Sciatic nerve (tissue), 2 donors: Measurements from ENCODE around the gene MYO1E. TPM values are rescaled to one million over a fixed set of nuclear protein-coding genes. Genes with fewer than 3 reads are reported as not detected.
"Not testable (repeated sequence)": the region's sequence is repeated elsewhere in the genome, so short reads cannot be mapped to it uniquely, and the experiment has no call there.

Source experiments
- ATAC-seq: fragments of 200-7000 bp; cut with Tn5 transposase; one replicate; pipeline ENCODE4 v1.9.1; 2020; ENCODE audit warnings: mild to moderate bottlenecking, moderate library complexity
- DNase-seq: peaks from one replicate; pipeline ENCODE4 v3.0.0-alpha.2; 2020; ENCODE audit warnings: low spot score
- intact Hi-C: fragments of 100-400 bp; cut with DNase I; formaldehyde crosslinking; loops from one replicate; pipeline ENCODE4 v1.14.2; 2022
- total RNA-seq: library from RNA; stranded (reverse); fragmentation: NEBNext Ultra II Directional; extraction: Animal tissue kit (Norgen Biotek cat#: 25700); gene quantifications from one replicate; pipeline ENCODE4 v1.2.1, GENCODE V29; 2021
- donor health status: DM: no; HTN: no; CAD: no.
- donor health status: DM: no; HTN: no; CAD: no.

MYO1E gene
- total RNA-seq, 1 donor from 2014 or later = 146 TPM

- intact Hi-C loops = no loop called here
- DNase-seq = no peak
- no peak for ATAC-seq
Observed at GRCh38 chr15:59360305-59360704, 12.4 kb downstream of the MYO1E start.

- DNase-seq (no peak), ATAC-seq (no peak)
- intact Hi-C loops = no loop called here
Observed at GRCh38 chr15:59355730-59356129, 16.9 kb downstream of the MYO1E start.

- intact Hi-C loops = no loop called here
- ATAC-seq (no peak), DNase-seq (no peak)
Observed at GRCh38 chr15:59354417-59355031, 18.1 kb downstream of the MYO1E start.

GRCh38 chr15:59353994-59354416 lies 18.7 kb downstream of the MYO1E start:
- intact Hi-C loops = no loop called here
- DNase-seq (no peak), ATAC-seq (no peak)

DNA sequence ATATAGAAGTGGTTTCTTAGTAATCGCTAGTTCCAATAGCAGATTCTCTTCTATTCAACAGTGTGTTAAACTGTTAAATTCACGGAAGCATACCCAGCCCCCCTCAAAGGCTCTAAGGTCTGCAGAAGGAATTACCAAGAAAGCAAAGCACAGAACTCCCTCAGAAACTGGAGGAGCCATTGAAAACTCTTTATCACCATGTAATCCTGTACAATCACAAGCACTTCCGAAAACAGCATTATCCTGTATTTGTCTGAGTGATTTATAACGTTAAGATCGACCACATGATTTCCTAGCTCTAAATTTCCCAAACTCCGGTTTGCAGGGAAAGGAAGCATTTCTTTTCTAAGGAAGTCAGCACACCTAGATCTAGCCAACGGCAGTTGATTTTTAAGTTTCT lies 20.0 kb downstream of the MYO1E start:
- ATAC-seq = no peak
- intact Hi-C loops = no loop called here
- DNase-seq = no peak

DNA sequence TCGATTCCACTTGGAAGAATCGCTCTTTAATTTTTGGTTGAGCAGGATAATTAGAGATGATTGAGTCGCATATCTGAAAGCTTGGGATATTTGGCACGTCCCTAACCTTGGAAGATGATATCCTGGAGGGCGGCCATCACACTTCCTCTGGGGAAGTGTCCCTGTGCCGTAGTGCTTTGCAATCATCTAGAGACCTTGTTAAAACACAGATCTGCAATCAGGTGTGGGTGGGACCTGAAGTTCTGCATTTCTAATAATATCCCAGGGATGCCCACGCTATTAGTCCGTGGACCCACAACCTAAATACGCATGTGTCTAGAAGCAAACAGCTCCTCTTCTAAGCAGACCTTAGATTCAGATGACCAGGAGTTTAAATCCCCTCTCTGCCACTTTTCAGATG lies 20.5 kb downstream of the MYO1E start:
- ATAC-seq (no peak), DNase-seq (no peak)
- intact Hi-C loops = no loop called here

DNA sequence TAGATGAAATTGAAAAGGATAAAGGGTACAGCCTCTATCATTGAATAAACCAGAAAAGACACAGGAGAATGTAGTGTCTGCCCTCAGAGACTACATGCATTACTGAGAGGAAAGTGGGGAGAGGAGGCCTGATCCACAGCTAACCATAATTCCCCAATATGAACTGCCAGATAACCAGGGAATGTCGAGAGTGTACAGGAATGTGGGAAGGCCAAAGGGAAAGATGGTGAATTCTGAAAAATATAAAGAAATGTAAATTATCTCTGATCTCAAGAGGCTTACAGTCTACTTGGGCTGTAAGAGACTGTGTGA lies 22.3 kb downstream of the MYO1E start:
- DNase-seq (no peak), ATAC-seq (no peak)
- intact Hi-C loops = no loop called here

DNA sequence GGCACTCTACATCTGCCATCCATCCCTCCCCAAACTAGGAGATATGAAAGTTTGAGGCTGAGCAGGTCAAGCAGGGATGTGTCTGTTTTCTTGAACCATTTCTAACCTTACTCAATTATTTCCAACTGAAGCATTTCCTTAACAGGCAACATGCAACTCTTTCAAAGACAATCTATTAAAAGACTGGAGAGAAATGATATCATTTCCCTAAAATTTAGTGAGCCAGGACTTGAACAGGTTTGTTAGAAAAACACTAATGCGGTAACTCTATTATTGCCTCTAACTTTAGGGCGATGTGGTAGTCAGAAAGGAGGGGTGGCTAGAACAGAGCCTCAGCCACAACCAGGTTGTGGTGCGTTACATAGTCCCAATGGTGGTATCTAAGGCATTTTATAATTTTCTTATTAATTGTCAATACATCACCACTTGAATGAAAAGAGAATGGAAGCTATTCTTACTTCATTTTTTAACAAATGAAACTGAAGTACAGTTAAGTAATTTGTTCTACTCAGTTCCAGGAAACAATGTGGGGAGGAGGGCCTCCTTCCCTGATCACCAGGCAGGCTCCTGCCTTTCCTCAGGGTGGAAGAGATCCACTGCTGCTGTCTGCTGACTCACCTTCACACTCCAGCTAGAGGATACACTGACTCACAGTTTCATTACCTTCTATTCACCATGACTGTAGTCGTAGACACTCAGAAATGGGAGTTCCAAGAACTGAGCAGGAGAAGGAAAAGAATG lies 22.8 kb downstream of the MYO1E start:
- peak; percentile 76 for ATAC-seq
- intact Hi-C loops = no loop called here
- DNase-seq = no peak

- ATAC-seq = no peak
- intact Hi-C loops = no loop called here
- no peak for DNase-seq
Observed at GRCh38 chr15:59347915-59348314, 24.8 kb downstream of the MYO1E start.

GRCh38 chr15:59346951-59347350 lies 25.7 kb downstream of the MYO1E start:
- ATAC-seq (no peak), DNase-seq (no peak)
- intact Hi-C loops = no loop called here

DNA sequence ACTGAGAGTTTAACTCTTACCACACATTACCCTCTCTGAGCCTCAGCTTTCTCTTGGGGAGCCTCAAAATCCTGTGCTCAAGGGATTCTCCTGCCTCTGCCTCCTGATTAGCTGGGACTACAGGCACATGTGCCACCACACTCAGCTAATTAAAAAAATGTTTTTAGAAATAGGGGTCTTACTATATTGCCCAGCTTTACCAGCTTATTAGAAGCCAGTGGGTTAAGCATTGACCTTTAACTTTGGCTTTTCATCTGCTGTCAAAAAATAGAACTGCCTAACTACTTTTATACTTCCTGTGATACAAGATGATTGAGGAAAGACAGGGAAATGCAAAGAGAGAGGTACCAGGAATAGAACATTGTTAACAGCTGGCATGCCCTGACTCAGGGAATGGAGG lies 27.3 kb downstream of the MYO1E start:
- DNase-seq (no peak), ATAC-seq (no peak)
- intact Hi-C loops = no loop called here

GRCh38 chr15:59344311-59344710 lies 28.4 kb downstream of the MYO1E start:
- intact Hi-C loops = no loop called here
- no peak for DNase-seq
- ATAC-seq = no peak

DNA sequence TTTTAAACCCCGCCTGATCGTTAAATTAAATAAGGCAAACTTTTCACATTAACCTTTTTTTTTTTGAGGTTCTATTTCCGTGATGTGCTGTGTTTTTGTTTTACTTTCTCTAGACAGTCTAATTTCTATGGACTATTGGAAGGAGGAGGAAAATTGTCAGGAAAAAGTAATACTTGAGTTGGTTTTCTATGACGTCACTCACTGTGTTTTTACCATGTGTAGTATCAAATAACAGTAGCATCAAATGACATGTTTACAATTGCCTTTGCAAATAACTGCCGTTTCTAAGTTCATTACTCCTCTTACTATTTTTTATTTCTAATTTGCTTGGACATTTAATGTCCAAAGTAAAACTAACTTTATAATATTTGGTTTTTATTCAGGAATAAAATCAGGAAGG lies 32.3 kb downstream of the MYO1E start:
- intact Hi-C loops = no loop called here
- DNase-seq = no peak
- ATAC-seq = no peak

DNA sequence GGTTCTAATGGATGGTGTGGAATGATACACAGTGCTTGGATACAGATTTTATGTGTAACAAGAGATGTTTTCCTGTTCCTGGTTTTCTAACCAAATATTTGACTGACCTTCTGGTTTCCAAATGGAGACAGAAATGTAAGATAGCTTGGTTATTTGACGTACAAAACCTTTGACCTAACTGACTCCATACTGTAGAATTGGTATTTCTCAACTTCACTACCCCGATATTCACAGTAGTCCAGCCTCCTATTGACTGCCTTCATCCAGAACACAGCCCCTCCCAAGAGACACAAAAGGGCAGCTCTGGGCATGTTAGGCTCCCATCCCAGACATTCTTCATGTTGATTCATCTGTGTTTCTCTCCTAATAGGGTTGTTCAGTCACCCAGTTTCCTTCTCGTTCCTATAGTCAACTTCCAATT lies 33.4 kb downstream of the MYO1E start:
- intact Hi-C loops = no loop called here
- ATAC-seq (no peak), DNase-seq (no peak)

DNA sequence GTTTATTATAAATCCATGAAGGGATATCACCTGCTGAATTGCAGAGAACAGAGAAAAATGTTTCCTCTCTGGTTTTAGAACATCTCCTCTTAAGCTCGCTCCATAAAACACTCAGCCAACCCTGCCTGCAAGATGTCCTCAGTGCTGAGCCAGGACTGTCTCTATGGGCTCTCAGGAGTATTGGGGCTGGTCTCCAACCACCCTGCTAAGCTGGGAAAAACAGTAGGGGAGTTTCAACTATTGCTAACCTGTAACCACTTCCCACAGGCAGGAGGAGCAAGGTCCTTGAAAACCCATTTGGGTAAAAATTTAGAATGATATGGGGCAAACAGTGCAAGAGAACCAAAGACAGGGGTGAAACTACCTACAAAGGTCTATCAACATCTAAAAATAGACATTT lies 34.3 kb downstream of the MYO1E start:
- DNase-seq = no peak
- intact Hi-C loops = no loop called here
- no peak for ATAC-seq

DNA sequence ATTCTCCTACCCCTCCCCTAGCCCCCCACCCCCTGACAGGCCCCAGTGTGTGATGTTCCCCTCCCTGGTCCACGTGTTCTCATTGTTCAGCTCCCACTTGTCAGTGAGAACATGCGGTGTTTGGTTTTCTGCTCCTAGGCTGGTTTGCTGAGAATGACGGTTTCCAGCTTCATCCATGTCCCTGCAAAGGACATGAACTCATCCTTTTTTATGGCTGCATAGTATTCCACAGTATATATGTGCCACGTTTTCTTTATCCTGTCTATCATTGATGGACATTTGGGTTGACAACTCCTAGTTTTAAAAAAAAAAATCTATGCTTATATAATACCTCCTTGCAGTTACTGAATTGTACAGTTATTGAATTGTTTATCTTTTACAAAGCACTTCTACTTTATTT lies 35.9 kb downstream of the MYO1E start:
- intact Hi-C loops, DNase-seq, ATAC-seq: not testable (repeated sequence)

- intact Hi-C loops = no loop called here
- ATAC-seq (no peak), DNase-seq (no peak)
Observed at GRCh38 chr15:59335207-59335786, 37.4 kb downstream of the MYO1E start.

GRCh38 chr15:59334076-59334415 lies 38.6 kb downstream of the MYO1E start:
- no peak for DNase-seq
- ATAC-seq = no peak
- intact Hi-C loops = no loop called here

DNA sequence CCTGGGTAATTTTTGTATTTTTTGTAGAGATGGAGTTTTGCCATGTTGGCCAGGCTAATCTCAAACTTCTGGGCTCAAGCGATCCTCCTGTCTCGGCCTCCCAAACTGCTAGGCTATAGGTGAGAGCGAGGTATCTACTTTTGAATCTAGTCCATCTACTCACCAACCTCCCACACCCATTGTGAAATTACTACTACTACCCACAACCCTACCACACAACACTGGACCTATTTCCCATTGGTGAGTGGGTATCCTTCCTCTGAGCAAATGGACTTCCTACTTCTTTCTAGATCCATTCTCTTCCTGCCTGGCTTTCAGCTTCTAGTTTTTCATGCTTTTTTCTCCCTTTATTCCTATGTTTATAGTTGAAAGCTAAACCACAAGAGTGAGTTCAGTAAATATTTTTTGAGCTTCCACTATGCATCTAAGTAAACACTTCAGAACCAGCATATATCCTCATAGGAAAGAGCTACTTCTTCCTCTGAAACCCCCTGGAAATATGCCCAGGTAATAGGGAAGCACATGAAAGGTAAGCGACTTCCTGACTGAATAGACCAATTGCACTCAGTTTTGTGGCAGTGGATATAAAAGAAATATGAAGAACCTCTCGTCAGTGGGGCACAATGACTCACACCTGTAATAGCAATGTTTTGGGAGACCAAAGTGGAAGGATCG lies 39.1 kb downstream of the MYO1E start:
- intact Hi-C loops = no loop called here
- ATAC-seq (no peak), DNase-seq (no peak)

DNA sequence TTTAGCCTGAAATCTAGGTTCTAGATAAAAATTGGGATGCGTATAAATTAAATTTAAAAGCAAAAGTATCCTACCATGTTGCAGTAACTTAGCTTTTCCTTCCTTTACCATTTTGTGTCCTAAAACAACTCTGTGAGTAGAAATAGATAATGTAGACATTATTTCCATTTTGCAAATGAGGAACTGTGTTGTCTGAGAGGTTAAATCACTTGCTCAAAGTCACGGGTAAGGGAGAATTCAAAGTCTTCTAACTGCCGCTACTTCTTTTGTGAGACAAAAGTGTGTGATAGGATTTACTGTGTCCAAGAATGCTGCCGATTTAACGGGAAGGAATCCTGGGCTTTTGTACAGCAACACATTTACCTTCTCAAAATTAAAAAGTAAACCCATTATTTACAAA lies 40.7 kb downstream of the MYO1E start:
- DNase-seq = no peak
- intact Hi-C loops = no loop called here
- no peak for ATAC-seq
